Panc1 (cell line): ENCODE data around the gene GTPBP4. TPM values are rescaled to one million over a fixed set of nuclear protein-coding genes. Genes with fewer than 3 reads are reported as not detected.

Experiments used
- ATAC-seq: fragments of 200-7000 bp; cut with Tn5 transposase; 2 replicates; pipeline ENCODE4 v1.9.1; 2020; ENCODE audit warnings: mild to moderate bottlenecking, moderate library complexity
- BruUV-seq: library from RNA; stranded (reverse); fragments of 400-500 nt; replicated peaks from 2 replicates; lab custom pipeline; 2021; lab: Mats Ljungman, UMichigan
- CTCF ChIA-PET: fragments of 300-600 bp; sonication (Branson Sonifier 250); formaldehyde crosslinking; loops from one replicate; lab custom pipeline; 2022; ENCODE audit warnings: antibody characterized with exemption; lab: Charles Lee
- POLR2A ChIA-PET: fragments of 300-600 bp; sonication (Branson Sonifier 250); formaldehyde crosslinking; loops from one replicate; lab custom pipeline; 2022; ENCODE audit warnings: antibody characterized with exemption; lab: Charles Lee
- DNase-seq: peaks from one replicate; pipeline ENCODE4 v3.0.0-alpha.2; 2010; ENCODE audit warnings: low read depth, low spot score
- H3K27ac ChIP-seq: 2 replicates; pipeline ENCODE4 v1.5.1; 2011; ENCODE audit warnings: mild to moderate bottlenecking, low read length, inconsistent platforms
- H3K27me3 ChIP-seq: fragments of 200-500 bp; sonication (Bioruptor generic); 2 replicates; pipeline ENCODE4 v1.6.0; 2014; ENCODE audit warnings: low read length, inconsistent platforms; ENCODE audit not compliant: control insufficient read depth, insufficient read depth
- H3K36me3 ChIP-seq: fragments of 200-500 bp; sonication (Bioruptor generic); 2 replicates; pipeline ENCODE4 v1.5.1; 2014; ENCODE audit warnings: inconsistent platforms, mild to moderate bottlenecking, low read length, moderate library complexity; ENCODE audit not compliant: control insufficient read depth, insufficient read depth
- H3K4me1 ChIP-seq: 2 replicates; pipeline ENCODE4 v1.5.1; 2011; ENCODE audit warnings: inconsistent platforms, mild to moderate bottlenecking, low read length, moderate library complexity; ENCODE audit not compliant: control insufficient read depth, insufficient read depth
- H3K4me3 ChIP-seq, 2 experiments: 2 replicates each; pipeline ENCODE4 v1.5.1; 2011 to 2012; ENCODE audit warnings: low read depth in 2 of 2, low read length in 2 of 2, mild to moderate bottlenecking in 2 of 2, inconsistent platforms in 1 of 2, moderate library complexity in 1 of 2
- H3K9me3 ChIP-seq: fragments of 200-500 bp; sonication (Bioruptor generic); 2 replicates; pipeline ENCODE4 v1.5.1; 2014; ENCODE audit warnings: low read depth, mild to moderate bottlenecking, inconsistent platforms, low read length, moderate library complexity; ENCODE audit not compliant: control insufficient read depth, insufficient read depth
- CTCF ChIP-seq: fragments of 450-650 bp; IDR thresholded peaks from 2 replicates; pipeline ENCODE4 v1.5.1; 2017; ENCODE audit warnings: mild to moderate bottlenecking
- POLR2AphosphoS5 ChIP-seq: IDR thresholded peaks from 2 replicates; pipeline ENCODE4 v1.6.1; 2012; ENCODE audit warnings: mild to moderate bottlenecking, low read depth, low read length, moderate library complexity
- REST ChIP-seq, 2 experiments: IDR thresholded peaks; 2 replicates each; pipeline ENCODE4 v1.6.1; 2011 to 2012; ENCODE audit warnings: low read depth in 2 of 2, control low read depth in 1 of 2, low read length in 1 of 2, mild to moderate bottlenecking in 1 of 2, moderate library complexity in 1 of 2; ENCODE audit not compliant: insufficient read depth in 1 of 2
- SIN3A ChIP-seq: IDR thresholded peaks from 2 replicates; pipeline ENCODE4 v1.6.1; 2012; ENCODE audit warnings: low read depth, mild to moderate bottlenecking, low read length, moderate library complexity, borderline replicate concordance; ENCODE audit not compliant: insufficient read depth
- TCF7L2 ChIP-seq: IDR thresholded peaks from 2 replicates; pipeline ENCODE4 v1.6.1; 2011; ENCODE audit warnings: mild to moderate bottlenecking, low read depth, low read length, inconsistent platforms
- in situ Hi-C: cut with HindIII; loops from 2 replicates; pipeline ENCODE4 v1.10.0; 2016; ENCODE audit warnings: low sequenced_read_pairs, low pct_unique_long_range_greater_than_20kb
- intact Hi-C: fragments of 100-400 bp; cut with micrococcal nuclease; formaldehyde crosslinking; loops from one replicate; pipeline ENCODE4 v1.10.0; 2022; ENCODE audit not compliant: unreplicated experiment
- total RNA-seq: library from RNA; stranded (reverse); gene quantifications from one replicate; pipeline ENCODE4 v1.2.1, GENCODE V29; 2021; ENCODE audit not compliant: unreplicated experiment

GTPBP4 gene
- total RNA-seq, 1 experiment from 2014 or later: 79.5 TPM

- no peaks in the 10 kb centered on the region for H3K9me3 ChIP-seq
- H3K36me3 ChIP-seq: peaks cover 6% of the 10 kb centered on the region
- BruUV-seq: no TSS peak
- H3K27me3 ChIP-seq: no peaks in the 10 kb centered on the region
- in situ Hi-C loops (no loop called here), intact Hi-C loops (no loop called here)
- peak overlapping the region; percentile 89 for H3K27ac ChIP-seq
- DNase-seq (no peak), ATAC-seq (no peak)
- no peak for TF ChIP-seq SIN3A
- no peak for TF ChIP-seq CTCF
- no peak for TF ChIP-seq TCF7L2
- no peak for TF ChIP-seq POLR2AphosphoS5
- TF ChIP-seq REST (IDR thresholded peaks at IDR 0.05; ENCODE audit: insufficient read depth in 1 of 2, low read depth in 2 of 2, low read length in 1 of 2): no peak
- POLR2A ChIA-PET: no interaction called here
- H3K4me1 ChIP-seq: peaks cover 24% of the 10 kb centered on the region
- peak overlapping the region; percentile 60 to 89 for H3K4me3 ChIP-seq
- CTCF ChIA-PET: no interaction called here
Observed at GRCh38 chr10:1050145-1050544, 61.9 kb downstream of the GTPBP4 start.

GRCh38 chr10:1050554-1050953 is 62.3 kb downstream of the GTPBP4 start:
- DNase-seq: no peak
- intact Hi-C loops (no loop called here), in situ Hi-C loops (no loop called here)
- ATAC-seq: no peak
- POLR2A ChIA-PET: no interaction called here
- no TSS peak for BruUV-seq
- H3K27ac ChIP-seq: peak overlapping the region; percentile 89
- H3K9me3 ChIP-seq: no peaks in the 10 kb centered on the region
- H3K4me1 ChIP-seq: peaks cover 24% of the 10 kb centered on the region
- H3K4me3 ChIP-seq: peak overlapping the region; percentile 60 to 89
- CTCF ChIA-PET: no interaction called here
- no peaks in the 10 kb centered on the region for H3K27me3 ChIP-seq
- peaks cover 6% of the 10 kb centered on the region for H3K36me3 ChIP-seq
- TF ChIP-seq TCF7L2: no peak
- TF ChIP-seq REST (IDR thresholded peaks at IDR 0.05; ENCODE audit: insufficient read depth in 1 of 2, low read depth in 2 of 2, low read length in 1 of 2): no peak
